CD4-positive, alpha-beta T cell (primary cell): ENCODE results near the gene PLXNC1. TPM values are rescaled to one million over a fixed set of nuclear protein-coding genes. Genes with fewer than 3 reads are reported as not detected.

ENCODE experiments used
- ATAC-seq: fragments of 200-7000 bp; cut with Tn5 transposase; one replicate; pipeline ENCODE4 v1.10.0; 2022; ENCODE audit warnings: mild to moderate bottlenecking; ENCODE audit not compliant: poor library complexity
- CTCF ChIA-PET: fragments of 350-600 bp; sonication (Branson Sonifier 250); formaldehyde crosslinking; loops from one replicate; lab custom pipeline; 2021; ENCODE audit warnings: antibody characterized with exemption, inconsistent platforms; lab: Charles Lee
- POLR2A ChIA-PET: fragments of 350-600 bp; sonication (Branson Sonifier 250); formaldehyde crosslinking; loops from one replicate; lab custom pipeline; 2021; ENCODE audit warnings: antibody characterized with exemption, inconsistent platforms; lab: Charles Lee
- DNase-seq, 14 experiments: peaks; one replicate each; pipeline ENCODE4 v3.0.0-alpha.2; 2013 to 2020; ENCODE audit warnings: mixed read lengths in 2 of 14
- H3K27ac ChIP-seq, 2 donors: one replicate each; pipeline versions ENCODE4 v1.5.1 to v1.7.0; 2013; ENCODE audit warnings: low read length in 2 of 2, low read depth in 1 of 2, mild to moderate bottlenecking in 1 of 2
- H3K27me3 ChIP-seq, 2 experiments: 1 replicate in 1 of 2; 2 replicates in 1 of 2; pipeline versions ENCODE4 v1.6.1 to v1.7.0; 2013; ENCODE audit warnings: low read length in 2 of 2, control low read depth in 1 of 2, mild to moderate bottlenecking in 1 of 2, moderate library complexity in 1 of 2; ENCODE audit not compliant: insufficient read depth in 2 of 2, control insufficient read depth in 1 of 2
- H3K36me3 ChIP-seq: one replicate; pipeline ENCODE4 v1.6.1; 2013; ENCODE audit warnings: low read length, control low read depth; ENCODE audit not compliant: insufficient read depth
- H3K4me1 ChIP-seq: one replicate; pipeline ENCODE4 v1.6.1; 2013; ENCODE audit warnings: low read length, control low read depth; ENCODE audit not compliant: insufficient read depth
- H3K4me3 ChIP-seq: one replicate; pipeline ENCODE4 v1.5.1; 2013; ENCODE audit warnings: mild to moderate bottlenecking, low read length, moderate library complexity
- H3K9me3 ChIP-seq, 2 experiments: 1 replicate in 1 of 2; 2 replicates in 1 of 2; pipeline versions ENCODE4 v1.6.1 to v1.7.0; 2013; ENCODE audit warnings: low read length in 2 of 2, mild to moderate bottlenecking in 2 of 2, control low read depth in 1 of 2, moderate library complexity in 1 of 2; ENCODE audit not compliant: control insufficient read depth in 1 of 2, insufficient read depth in 1 of 2
- H3K27ac Mint-ChIP-seq: one replicate; pipeline ENCODE4 v1.8.0; 2020; ENCODE audit warnings: mixed read lengths
- H3K27me3 Mint-ChIP-seq: one replicate; pipeline ENCODE4 v1.8.0; 2021; ENCODE audit warnings: mixed read lengths
- H3K36me3 Mint-ChIP-seq: one replicate; pipeline ENCODE4 v1.8.0; 2021; ENCODE audit warnings: low read depth, mixed read lengths
- H3K4me1 Mint-ChIP-seq: one replicate; pipeline ENCODE4 v1.8.0; 2021; ENCODE audit warnings: low read depth, mixed read lengths
- H3K4me3 Mint-ChIP-seq: one replicate; pipeline ENCODE4 v1.8.0; 2020; ENCODE audit warnings: mild to moderate bottlenecking, mixed read lengths
- H3K9me3 Mint-ChIP-seq: one replicate; pipeline ENCODE4 v1.8.0; 2020; ENCODE audit warnings: mixed read lengths
- CTCF ChIP-seq: fragments of 200-600 bp; IDR thresholded peaks from one replicate; pipeline ENCODE4 v1.8.0; 2022; ENCODE audit warnings: antibody characterized with exemption, mild to moderate bottlenecking
- intact Hi-C, 2 experiments: fragments of 100-400 bp; cut with DNase I in 1 of 2; cut with micrococcal nuclease in 1 of 2; formaldehyde crosslinking; loops; one replicate each; pipeline versions ENCODE4 v1.15.1 to v1.9.0; 2023 to 2025; cut with DNase I, micrococcal nuclease
- total RNA-seq, 174 experiments: library from RNA in 2 of 174; stranded (reverse) in 2 of 174; gene quantifications; one replicate each; pipeline ENCODE4 v1.2.3 and lab custom pipeline; 2021 to 2026

The PLXNC1 gene
- total RNA-seq, 2 experiments from 2014 or later: 5.2 to 5.3 TPM

- no peak overlapping the region for H3K4me3 ChIP-seq
- Mint-ChIP-seq H3K4me1 (no peaks in the 10 kb centered on the region), H3K27me3 (no peaks in the 10 kb centered on the region), H3K36me3 (peaks cover 92% of the 10 kb centered on the region), H3K9me3 (no peaks in the 10 kb centered on the region), H3K27ac (no peak overlapping the region), H3K4me3 (no peak overlapping the region)
- no peak overlapping the region for H3K27ac ChIP-seq
- H3K27me3 ChIP-seq: no peaks in the 10 kb centered on the region
- DNase-seq (peak in 1 of 14 experiments; percentile 4), ATAC-seq (no peak)
- H3K9me3 ChIP-seq: no peaks in the 10 kb centered on the region
- POLR2A ChIA-PET: no interaction called here
- no peak for TF ChIP-seq CTCF
- CTCF ChIA-PET: no interaction called here
- intact Hi-C loops: no loop called here
- H3K36me3 ChIP-seq: peaks cover 63% of the 10 kb centered on the region
- H3K4me1 ChIP-seq: no peaks in the 10 kb centered on the region
Measured at GRCh38 chr12:94305130-94305957, 157.0 kb downstream of the PLXNC1 start.

- H3K4me1 Mint-ChIP-seq: no peaks in the 10 kb centered on the region
- Histone ChIP-seq H3K27ac (no peak overlapping the region), H3K9me3 (no peaks in the 10 kb centered on the region), H3K36me3 (peaks cover 42% of the 10 kb centered on the region), H3K4me1 (no peaks in the 10 kb centered on the region), H3K4me3 (no peak overlapping the region), H3K27me3 (no peaks in the 10 kb centered on the region)
- CTCF ChIA-PET: no interaction called here
- no peaks in the 10 kb centered on the region for H3K9me3 Mint-ChIP-seq
- no peaks in the 10 kb centered on the region for H3K27me3 Mint-ChIP-seq
- H3K27ac Mint-ChIP-seq: no peak overlapping the region
- no peak overlapping the region for H3K4me3 Mint-ChIP-seq
- intact Hi-C loops: no loop called here
- POLR2A ChIA-PET: no interaction called here
- TF ChIP-seq CTCF: no peak
- DNase-seq (no peak), ATAC-seq (no peak)
- peaks cover 76% of the 10 kb centered on the region for H3K36me3 Mint-ChIP-seq
Measured at GRCh38 chr12:94308612-94309011, 160.2 kb downstream of the PLXNC1 start.

GRCh38 chr12:94309373-94309772 is 161.0 kb downstream of the PLXNC1 start:
- Mint-ChIP-seq H3K27me3 (no peaks in the 10 kb centered on the region), H3K4me1 (no peaks in the 10 kb centered on the region), H3K9me3 (peaks cover 2% of the 10 kb centered on the region), H3K36me3 (peaks cover 71% of the 10 kb centered on the region), H3K27ac (no peak overlapping the region), H3K4me3 (no peak overlapping the region)
- ChIA-PET POLR2A (no interaction called here), CTCF (no interaction called here)
- Histone ChIP-seq H3K36me3 (peaks cover 34% of the 10 kb centered on the region), H3K27me3 (no peaks in the 10 kb centered on the region), H3K4me3 (no peak overlapping the region), H3K27ac (no peak overlapping the region), H3K4me1 (no peaks in the 10 kb centered on the region), H3K9me3 (no peaks in the 10 kb centered on the region)
- ATAC-seq (no peak), DNase-seq (no peak)
- no peak for TF ChIP-seq CTCF
- intact Hi-C loops: no loop called here
